GM23248 (cell line): ENCODE data around the gene SIM1. TPM values are rescaled to one million over a fixed set of nuclear protein-coding genes. Genes with fewer than 3 reads are reported as not detected.

Experiments
- DNase-seq: peaks from one replicate; pipeline ENCODE4 v3.0.0-alpha.2; 2015
- H2AFZ ChIP-seq: fragments of 200-600 bp; sonication (generic); 2 replicates; pipeline ENCODE4 v1.6.1; 2016; ENCODE audit warnings: antibody characterized with exemption
- H3F3A ChIP-seq: fragments of 200-600 bp; sonication (generic); 2 replicates; pipeline ENCODE4 v1.6.1; 2016; ENCODE audit warnings: mild to moderate bottlenecking, antibody characterized with exemption, mixed run types; ENCODE audit not compliant: insufficient read depth
- H3K27ac ChIP-seq: fragments of 200-600 bp; sonication (generic); 2 replicates; pipeline ENCODE4 v1.5.1; 2016; ENCODE audit warnings: mild to moderate bottlenecking
- H3K27me3 ChIP-seq: fragments of 200-600 bp; sonication (generic); replicated peaks from 2 replicates; pipeline ENCODE4 v1.6.1; 2016; ENCODE audit warnings: mild to moderate bottlenecking; ENCODE audit not compliant: insufficient read depth
- H3K36me3 ChIP-seq: fragments of 200-600 bp; sonication (generic); 2 replicates; pipeline ENCODE4 v1.6.1; 2016; ENCODE audit warnings: low read depth, mild to moderate bottlenecking
- H3K4me1 ChIP-seq: fragments of 200-600 bp; sonication (generic); 2 replicates; pipeline ENCODE4 v1.6.1; 2016; ENCODE audit warnings: mild to moderate bottlenecking; ENCODE audit not compliant: insufficient read depth
- H3K4me2 ChIP-seq: fragments of 200-600 bp; sonication (generic); one replicate; pipeline ENCODE4 v1.6.1; 2016; ENCODE audit warnings: mild to moderate bottlenecking; ENCODE audit not compliant: unreplicated experiment
- H3K4me3 ChIP-seq: fragments of 200-600 bp; sonication (generic); 2 replicates; pipeline ENCODE4 v1.5.1; 2016; ENCODE audit warnings: mild to moderate bottlenecking
- H3K79me2 ChIP-seq: fragments of 200-600 bp; sonication (generic); 2 replicates; pipeline ENCODE4 v1.6.1; 2016; ENCODE audit warnings: mild to moderate bottlenecking; ENCODE audit not compliant: insufficient read depth
- H3K9ac ChIP-seq: fragments of 200-600 bp; sonication (generic); 2 replicates; pipeline ENCODE4 v1.6.1; 2016; ENCODE audit warnings: mild to moderate bottlenecking
- H3K9me2 ChIP-seq: fragments of 200-600 bp; sonication (generic); 2 replicates; pipeline ENCODE4 v1.6.1; 2016; ENCODE audit warnings: mixed run types, mild to moderate bottlenecking, moderate library complexity; ENCODE audit not compliant: insufficient read depth
- H3K9me3 ChIP-seq: fragments of 200-600 bp; sonication (generic); one replicate; pipeline ENCODE4 v1.6.1; 2017; ENCODE audit warnings: low read depth
- H4K20me1 ChIP-seq: fragments of 200-600 bp; sonication (generic); 2 replicates; pipeline ENCODE4 v1.6.0; 2016; ENCODE audit not compliant: insufficient read depth
- EZH2 ChIP-seq: fragments of 200-600 bp; sonication (generic); IDR thresholded peaks from 2 replicates; pipeline ENCODE4 v1.6.1; 2018; ENCODE audit warnings: antibody characterized with exemption, mild to moderate bottlenecking; ENCODE audit not compliant: insufficient read depth, poor library complexity, severe bottlenecking
- EZH2phosphoT487 ChIP-seq: fragments of 200-600 bp; sonication (generic); IDR thresholded peaks from 2 replicates; pipeline ENCODE4 v1.6.1; 2018; ENCODE audit warnings: antibody characterized with exemption, moderate library complexity, mild to moderate bottlenecking, low read depth; ENCODE audit not compliant: insufficient read depth
- WGBS, 2 experiments: methylation state at CpG; one replicate each; pipeline ENCODE4 v1.1.6; 2015 to 2017; ENCODE audit warnings: low lambda C conversion rate in 2 of 2, low coverage in 1 of 2; ENCODE audit errors: missing lambda C conversion rate in 2 of 2; 5-methylcytosine and 5-hydroxymethylcytosine counted together
- in situ Hi-C: fragments of 300-500 bp; cut with MboI; formaldehyde crosslinking; loops from 2 replicates; pipeline ENCODE4 v1.15.0; 2020
- polyA plus RNA-seq: library from polyadenylated mRNA; unstranded; fragments of >200 nt; fragmentation: Nextera tagmentation; extraction: Ambion mirVana; gene quantifications from 2 replicates; pipeline ENCODE4 v1.2.1, GENCODE V29; 2016
- total RNA-seq: library from RNA; depleted of rRNA; stranded (reverse); fragments of >200 nt; shearing (Covaris generic); gene quantifications from 2 replicates; pipeline ENCODE4 v1.2.3, GENCODE V29; 2014

SIM1 gene
- total and polyA plus RNA-seq, 2 experiments from 2014 or later: 1.5 to 1.6 TPM

- in situ Hi-C loops: no loop called here
- Histone ChIP-seq H3K27ac (no peak overlapping the region), H3K9me3 (no peaks in the 10 kb centered on the region), H3K9me2 (no peaks in the 10 kb centered on the region), H3K4me3 (no peak overlapping the region), H4K20me1 (no peaks in the 10 kb centered on the region), H3K4me1 (no peaks in the 10 kb centered on the region), H3K79me2 (no peaks in the 10 kb centered on the region), H3F3A (no peaks in the 10 kb centered on the region), H3K4me2 (no peak overlapping the region), H3K27me3 (no peaks in the 10 kb centered on the region), H3K36me3 (no peaks in the 10 kb centered on the region), H3K9ac (no peak overlapping the region), H2AFZ (no peak overlapping the region)
- WGBS, 2 experiments: 58 to 60% methylated on average over 3 of the region's 3 CpGs
- TF ChIP-seq EZH2 (no peak), EZH2phosphoT487 (no peak)
- no peak for DNase-seq
These were observed 75.7 kb downstream of the SIM1 start for GRCh38 chr6:100388868-100389519.

DNA sequence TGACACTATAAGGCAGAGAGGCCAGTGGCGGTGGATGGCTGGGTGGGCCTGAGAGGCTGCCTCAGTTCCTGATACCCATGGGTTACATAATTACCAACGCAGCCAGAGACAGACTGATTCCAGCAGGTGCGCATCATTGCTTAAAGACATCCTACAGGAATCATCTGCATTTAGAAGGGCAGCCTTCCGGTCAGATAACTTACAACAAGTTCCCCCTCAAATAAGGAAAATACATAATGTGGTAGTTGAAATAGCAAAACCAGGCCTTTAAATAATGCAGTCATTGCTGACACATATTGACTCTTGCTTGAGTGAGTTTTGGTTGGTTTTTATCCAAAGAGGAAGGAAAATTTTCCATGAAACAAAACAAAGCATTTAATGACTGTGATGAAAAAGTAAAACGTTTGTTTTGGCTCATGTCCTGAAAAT, 81.9 kb downstream of the SIM1 start:
- Histone ChIP-seq H3K4me3 (no peak overlapping the region), H3K4me2 (no peak overlapping the region), H3K27me3 (no peaks in the 10 kb centered on the region), H4K20me1 (no peaks in the 10 kb centered on the region), H3K4me1 (peaks cover 17% of the 10 kb centered on the region), H3K9me3 (no peaks in the 10 kb centered on the region), H3K9me2 (no peaks in the 10 kb centered on the region), H2AFZ (no peak overlapping the region), H3F3A (peaks cover 13% of the 10 kb centered on the region; the same call in 1 of the 2 replicates), H3K27ac (no peak overlapping the region), H3K79me2 (no peaks in the 10 kb centered on the region), H3K36me3 (no peaks in the 10 kb centered on the region), H3K9ac (no peak overlapping the region)
- TF ChIP-seq EZH2 (no peak), EZH2phosphoT487 (no peak)
- in situ Hi-C loops: no loop called here
- 73 to 80% methylated on average over 5 of the region's 5 CpGs for WGBS, 2 experiments
- peak; percentile 24 for DNase-seq

GRCh38 chr6:100382031-100382430, 82.7 kb downstream of the SIM1 start:
- Histone ChIP-seq H3K36me3 (no peaks in the 10 kb centered on the region), H3K4me2 (peak overlapping the region; percentile 15), H3K9me3 (no peaks in the 10 kb centered on the region), H4K20me1 (no peaks in the 10 kb centered on the region), H3K4me1 (peaks cover 17% of the 10 kb centered on the region), H3K4me3 (no peak overlapping the region), H3K79me2 (no peaks in the 10 kb centered on the region), H3K9me2 (no peaks in the 10 kb centered on the region), H2AFZ (no peak overlapping the region), H3F3A (peaks cover 13% of the 10 kb centered on the region; the same call in 1 of the 2 replicates), H3K9ac (no peak overlapping the region), H3K27ac (no peak overlapping the region), H3K27me3 (no peaks in the 10 kb centered on the region)
- TF ChIP-seq EZH2 (no peak), EZH2phosphoT487 (no peak)
- in situ Hi-C loops: no loop called here
- whole genome bisulfite sequencing, 2 experiments: 11 to 17% methylated on average over 3 of the region's 3 CpGs
- peak; percentile 56 for DNase-seq

DNA sequence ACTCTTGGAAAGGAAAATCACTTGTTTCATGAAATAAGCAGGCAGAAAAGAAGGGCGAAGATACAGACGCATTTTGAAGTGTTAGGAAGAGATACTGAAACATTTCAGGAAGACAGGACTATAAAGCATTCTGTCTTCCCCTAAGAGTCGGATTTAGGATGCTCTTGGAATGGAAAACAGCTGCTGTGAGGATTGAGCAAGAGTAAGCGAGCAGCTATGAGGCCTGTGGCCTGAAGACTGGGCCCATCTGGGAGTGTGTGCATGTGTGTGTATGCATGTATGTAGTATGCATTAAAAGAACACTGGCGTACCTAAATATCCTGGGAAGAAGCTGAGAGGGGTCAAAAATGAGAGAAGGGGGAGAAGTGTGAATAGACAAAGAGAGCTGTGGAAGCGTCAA, 83.6 kb downstream of the SIM1 start:
- Histone ChIP-seq H3K4me3 (no peak overlapping the region), H3K9ac (no peak overlapping the region), H3K9me3 (no peaks in the 10 kb centered on the region), H3K27ac (no peak overlapping the region), H3K36me3 (no peaks in the 10 kb centered on the region), H4K20me1 (no peaks in the 10 kb centered on the region), H3K4me1 (peaks cover 17% of the 10 kb centered on the region), H3F3A (peaks cover 13% of the 10 kb centered on the region; the same call in 1 of the 2 replicates), H3K27me3 (no peaks in the 10 kb centered on the region), H2AFZ (no peak overlapping the region), H3K4me2 (no peak overlapping the region), H3K9me2 (no peaks in the 10 kb centered on the region), H3K79me2 (no peaks in the 10 kb centered on the region)
- peak; percentile 16 for DNase-seq
- WGBS, 2 experiments: 58 to 61% methylated on average over 6 of the region's 6 CpGs
- in situ Hi-C loops: no loop called here
- no peak for TF ChIP-seq EZH2
- TF ChIP-seq EZH2phosphoT487: no peak
